HG02840 (cell line): ENCODE results near the gene KIF3B.
"Not testable (repeated sequence)": the region's sequence is repeated elsewhere in the genome, so short reads cannot be mapped to it uniquely, and the experiment has no call there.

Experiments
- ATAC-seq: cut with Tn5 transposase; IDR thresholded peaks from one replicate; pipeline ENCODE4 v1.9.1; 2021; ENCODE audit warnings: mild to moderate bottlenecking, moderate library complexity, moderate number of reproducible peaks; ENCODE audit not compliant: unreplicated experiment, low FRiP score

The KIF3B gene

DNA sequence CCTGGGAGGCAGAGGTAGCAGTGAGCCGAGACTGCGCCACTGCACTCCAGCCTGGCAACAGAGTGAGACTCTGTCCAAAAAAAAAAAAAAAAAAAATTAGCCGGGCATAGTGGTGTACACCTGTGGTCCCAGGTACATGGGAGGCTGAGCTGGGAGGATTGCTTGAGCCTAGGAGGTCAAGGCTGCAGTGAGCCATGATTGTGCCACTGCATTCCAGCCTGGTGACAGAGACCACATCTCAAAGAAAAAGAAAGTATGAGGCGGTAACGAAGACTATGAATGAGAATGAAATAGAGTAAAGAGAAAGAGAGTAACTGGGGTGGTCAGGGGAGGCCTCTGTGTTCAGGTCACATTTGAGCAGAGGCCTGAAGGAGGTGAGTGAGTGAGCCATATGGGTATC, 31.2 kb upstream of the KIF3B start:
- not testable (repeated sequence) for ATAC-seq

DNA sequence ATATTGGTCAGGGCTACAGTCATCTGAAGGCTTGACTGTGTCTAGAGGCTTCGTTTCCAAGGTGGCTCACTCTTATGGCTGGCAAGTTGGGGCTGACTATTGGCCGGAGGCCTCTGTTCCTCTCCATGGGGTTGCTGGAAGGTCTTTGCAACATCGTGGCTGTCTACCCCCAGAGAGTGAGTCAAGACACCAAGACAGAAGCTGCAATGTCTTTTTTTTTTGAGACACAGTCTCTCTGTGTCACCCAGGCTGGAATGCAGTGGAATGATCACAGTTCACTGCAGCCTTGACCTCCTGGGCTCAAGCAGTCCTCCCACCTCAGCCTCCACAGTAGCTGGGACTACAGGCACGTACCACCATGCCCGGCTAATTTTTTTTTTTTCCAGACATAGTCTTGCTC, 29.4 kb upstream of the KIF3B start:
- ATAC-seq = no peak

DNA sequence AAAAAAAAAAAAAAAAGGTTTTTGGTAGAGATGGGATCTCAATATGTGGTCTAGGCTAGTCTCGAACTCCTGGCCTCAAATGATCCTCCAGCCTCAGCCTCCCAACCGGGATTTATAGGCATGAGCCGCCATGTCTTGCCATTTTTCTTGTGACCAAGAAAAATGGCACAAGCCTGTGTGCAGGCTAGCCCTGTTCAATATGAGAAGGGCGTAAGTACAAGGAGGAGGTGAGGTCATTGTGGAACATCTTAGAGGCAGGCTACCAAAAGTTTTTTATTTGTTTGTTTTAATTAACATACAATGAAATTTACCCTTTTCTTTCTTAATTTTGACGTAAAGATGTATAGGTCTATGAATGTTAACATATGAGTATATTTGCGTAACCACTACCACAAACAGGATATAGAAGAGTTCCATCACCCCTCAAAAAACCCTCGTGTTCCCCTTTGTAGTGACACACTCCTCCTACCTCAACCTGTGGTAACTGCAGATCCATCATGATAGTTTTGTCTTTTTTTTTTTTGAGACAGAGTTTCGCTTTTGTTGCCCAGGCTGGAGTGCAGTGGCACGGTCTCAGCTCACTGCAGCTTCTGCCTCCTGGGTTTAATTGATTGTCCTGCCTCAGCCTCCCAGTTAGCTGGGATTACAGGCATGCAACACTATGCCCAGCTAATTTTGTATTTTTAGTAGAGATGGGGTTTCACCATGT, 28.3 kb upstream of the KIF3B start:
- ATAC-seq = no peak

DNA sequence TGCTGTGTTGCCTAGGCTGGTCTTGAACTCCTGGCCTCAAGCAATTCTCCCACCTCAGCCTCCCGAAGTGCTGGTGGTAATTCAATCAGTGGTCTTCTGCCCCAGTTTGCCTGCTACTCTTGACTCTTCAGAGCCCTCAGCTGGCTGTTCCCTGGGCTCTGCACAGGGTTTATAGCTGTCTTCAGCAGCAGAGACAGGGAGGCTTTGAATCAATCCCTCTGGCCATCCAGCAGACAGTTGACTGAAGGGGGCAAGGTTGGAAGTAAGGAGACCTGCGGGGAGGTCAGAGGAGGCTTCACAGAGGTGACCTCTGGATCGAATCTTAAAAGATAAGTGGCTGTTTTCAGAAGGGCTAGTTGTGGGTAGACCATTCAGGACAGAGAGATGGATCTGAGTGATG, 26.0 kb upstream of the KIF3B start:
- ATAC-seq = no peak

DNA sequence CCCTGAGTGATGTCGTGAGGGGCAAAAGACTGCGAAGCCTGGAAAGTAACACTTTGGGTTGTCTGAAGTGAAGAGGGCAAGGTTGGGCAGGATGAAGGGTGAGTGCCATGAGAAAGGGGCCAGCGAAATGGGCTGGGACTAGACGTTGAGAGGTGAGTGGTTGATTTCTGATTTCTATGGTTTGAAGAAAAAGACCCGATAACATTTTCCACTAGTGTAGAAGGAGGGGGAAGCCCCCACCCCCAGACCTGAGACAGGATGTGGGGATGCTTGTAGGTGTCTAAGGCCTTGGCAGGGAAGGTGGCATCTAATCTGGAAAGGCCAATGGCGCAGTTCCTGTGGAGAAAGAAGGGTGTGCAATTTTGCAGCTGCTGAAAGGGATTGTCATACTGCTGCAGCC, 25.3 kb upstream of the KIF3B start:
- no peak for ATAC-seq

DNA sequence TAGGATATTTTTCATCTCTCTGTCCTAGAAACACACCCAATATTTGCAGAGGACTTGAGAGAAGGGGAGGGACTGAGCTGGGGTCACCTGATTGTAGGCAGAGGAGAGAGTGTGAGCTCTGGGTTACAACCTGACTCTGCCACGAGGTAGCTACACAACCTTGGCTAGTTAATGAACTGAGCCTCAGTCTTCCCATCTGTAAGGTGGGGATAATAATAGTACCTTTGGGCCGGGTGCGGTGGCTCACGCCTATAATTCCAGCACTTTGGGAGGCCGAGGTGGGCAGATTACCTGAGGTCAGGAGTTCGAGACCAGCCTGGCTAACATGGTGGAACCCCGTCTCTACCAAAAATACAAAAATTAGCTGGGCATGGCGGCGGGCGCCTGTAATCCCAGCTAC, 16.5 kb upstream of the KIF3B start:
- ATAC-seq = not testable (repeated sequence)

DNA sequence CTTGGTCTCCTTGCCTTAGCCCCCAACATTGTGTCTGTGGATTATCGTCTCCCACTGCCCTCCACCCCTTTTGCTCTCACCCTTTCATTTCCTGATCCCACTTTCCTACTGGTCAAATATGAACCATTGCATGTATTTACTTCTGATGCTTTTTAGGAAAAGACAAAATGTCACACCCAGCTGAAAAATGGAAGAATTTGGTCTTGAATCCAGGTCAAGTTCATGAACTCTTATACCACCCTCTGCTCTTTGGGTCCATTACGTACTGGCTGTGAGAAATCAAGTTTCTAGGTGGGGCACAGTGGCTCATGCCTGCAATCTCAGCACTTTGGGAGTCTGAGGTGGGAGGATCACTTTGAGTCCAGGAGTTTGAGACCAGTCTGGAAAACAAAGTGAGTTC, 15.8 kb upstream of the KIF3B start:
- ATAC-seq = no peak

DNA sequence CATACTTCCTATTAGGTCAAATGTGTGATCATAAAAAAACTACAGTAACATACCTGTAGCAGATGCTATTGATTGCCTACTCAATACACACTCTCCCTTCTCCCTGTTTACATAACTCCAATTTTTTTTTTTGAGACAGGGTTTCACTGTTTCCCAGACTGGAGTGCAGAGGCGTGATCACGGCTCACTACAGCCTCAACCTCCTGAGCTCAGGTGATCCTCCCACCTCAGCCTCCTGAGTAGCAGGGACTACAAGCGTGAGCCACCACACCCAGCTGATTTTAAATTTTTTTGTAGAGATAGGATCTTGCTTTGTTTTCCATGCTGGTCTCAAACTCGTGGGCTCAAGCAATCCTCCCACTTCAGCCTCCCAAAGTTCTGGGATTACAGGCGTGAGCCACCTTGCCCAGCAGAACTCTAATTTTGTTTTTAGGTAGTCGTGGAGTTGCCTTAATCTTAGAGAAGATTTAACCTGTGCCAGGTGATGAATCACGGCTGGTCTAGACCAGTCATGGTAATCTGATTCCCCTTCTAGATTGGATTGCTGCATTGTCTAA, 14.0 kb upstream of the KIF3B start:
- ATAC-seq = no peak

DNA sequence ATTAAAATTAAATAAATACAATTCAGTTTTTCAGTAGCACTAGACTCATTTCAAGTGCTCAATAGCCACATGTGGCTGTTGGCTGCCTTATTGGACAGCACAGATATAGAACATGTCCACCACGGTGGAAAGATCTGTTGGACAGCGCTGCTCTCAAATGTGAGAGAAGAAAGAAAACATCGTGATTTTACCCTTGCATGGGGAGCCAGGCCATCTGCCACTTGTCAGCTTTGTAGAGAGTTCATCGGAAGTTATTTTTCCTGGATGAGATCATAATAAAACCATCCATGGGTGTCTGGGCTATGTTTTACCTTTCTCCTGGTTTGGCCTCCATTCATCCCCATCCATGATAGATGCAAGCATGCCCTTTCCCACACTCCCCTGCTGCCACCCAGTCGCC, 5.8 kb upstream of the KIF3B start:
- ATAC-seq = no peak

DNA sequence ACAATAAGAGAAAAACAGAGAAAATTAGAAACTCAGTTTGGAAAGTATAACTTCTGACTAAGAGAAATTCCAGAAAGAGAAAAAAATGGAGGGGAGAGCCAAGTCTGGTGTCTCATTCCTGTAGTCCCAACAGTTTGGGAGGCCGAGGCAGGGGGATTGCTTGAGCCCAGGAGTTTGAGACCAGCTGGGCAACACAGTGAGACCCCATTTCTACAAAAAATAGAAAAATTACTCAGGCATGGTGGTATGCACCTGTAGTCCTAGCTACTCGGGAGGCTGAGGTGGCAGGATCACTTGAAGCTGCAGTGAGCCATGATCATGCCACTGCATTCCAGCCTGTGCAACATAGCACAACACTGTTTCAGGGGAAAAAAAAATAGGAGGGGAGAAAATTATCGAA, 3.1 kb upstream of the KIF3B start:
- ATAC-seq = no peak

DNA sequence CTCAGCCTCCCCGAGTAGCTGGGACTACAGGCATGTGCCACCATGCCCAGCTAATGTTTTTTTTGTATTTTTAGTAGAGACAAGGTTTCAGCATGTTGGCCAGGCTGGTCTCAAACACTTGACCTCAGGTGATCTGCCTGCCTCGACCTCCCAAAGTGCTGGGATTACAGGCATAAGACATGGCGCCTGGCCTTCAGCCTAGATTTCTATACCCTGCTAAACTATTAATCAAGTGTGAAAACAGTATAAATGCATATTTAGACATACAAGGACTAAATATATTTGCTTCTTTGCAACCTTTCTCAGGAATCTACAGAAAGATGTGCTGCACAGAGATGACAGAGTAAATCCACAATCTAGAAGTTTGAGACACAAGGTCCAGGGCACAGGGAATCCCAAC, 2.3 kb upstream of the KIF3B start:
- not testable (repeated sequence) for ATAC-seq

DNA sequence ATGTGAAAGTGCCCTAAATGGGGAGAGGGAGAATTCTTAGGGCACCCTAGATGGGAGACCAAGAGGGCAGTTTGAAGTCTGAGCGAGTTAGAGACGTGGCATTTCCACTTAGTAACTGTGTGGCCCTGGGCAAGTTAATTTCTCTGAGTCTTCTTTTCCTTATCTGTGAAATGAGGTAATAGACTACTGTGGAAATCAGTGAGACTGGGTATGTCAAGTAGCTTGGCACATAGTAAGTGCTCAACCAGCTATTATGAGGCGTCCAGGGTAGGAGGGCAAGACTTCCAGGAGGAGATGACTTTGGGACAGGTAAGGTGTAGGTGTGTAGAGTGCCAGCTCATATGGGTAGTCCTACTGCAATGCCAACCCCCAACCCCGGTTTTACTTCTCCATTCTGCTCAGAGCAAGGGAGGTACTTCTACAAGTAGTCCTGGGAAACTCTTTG, 770 bp downstream of the KIF3B start:
- no peak for ATAC-seq

DNA sequence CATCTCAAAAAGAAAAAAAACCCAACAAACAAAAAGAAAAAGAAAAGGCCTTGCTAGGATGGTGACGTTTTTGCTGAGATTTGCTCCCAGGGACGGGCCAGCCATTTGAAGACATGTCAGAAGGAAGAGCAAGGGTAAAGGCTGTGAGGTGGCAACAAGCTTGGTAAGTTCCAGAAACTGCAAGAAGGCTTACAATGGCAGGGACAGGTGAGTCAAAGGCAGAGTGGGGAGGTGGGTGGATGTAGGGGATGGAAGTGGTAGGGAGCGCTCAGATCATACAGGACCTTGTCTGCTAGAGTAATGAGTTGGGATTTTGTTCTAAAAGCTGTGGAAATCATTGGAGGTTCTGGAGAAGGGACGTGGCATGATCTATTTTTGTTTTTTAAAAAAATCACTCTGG, 4.3 kb downstream of the KIF3B start:
- no peak for ATAC-seq

DNA sequence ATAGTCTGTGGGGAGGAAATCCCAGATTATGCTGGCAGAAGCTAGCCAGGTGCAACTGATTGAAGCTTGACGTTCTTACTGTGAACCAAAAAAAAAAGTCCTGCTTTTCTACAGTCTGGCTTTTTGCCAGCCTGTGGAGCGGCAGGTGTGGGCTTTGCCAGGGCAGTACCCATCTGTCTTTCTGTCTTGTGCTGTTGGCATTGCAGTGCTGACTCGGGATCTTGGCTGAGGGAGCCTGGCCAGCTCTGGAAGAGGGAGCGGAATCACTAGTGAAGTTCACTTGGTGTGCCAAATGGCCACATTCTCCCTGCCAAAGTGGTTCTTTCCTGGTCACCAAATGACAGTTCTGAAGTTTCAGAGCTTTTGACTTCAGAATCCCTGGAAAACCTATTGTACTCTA, 5.0 kb downstream of the KIF3B start:
- no peak for ATAC-seq

DNA sequence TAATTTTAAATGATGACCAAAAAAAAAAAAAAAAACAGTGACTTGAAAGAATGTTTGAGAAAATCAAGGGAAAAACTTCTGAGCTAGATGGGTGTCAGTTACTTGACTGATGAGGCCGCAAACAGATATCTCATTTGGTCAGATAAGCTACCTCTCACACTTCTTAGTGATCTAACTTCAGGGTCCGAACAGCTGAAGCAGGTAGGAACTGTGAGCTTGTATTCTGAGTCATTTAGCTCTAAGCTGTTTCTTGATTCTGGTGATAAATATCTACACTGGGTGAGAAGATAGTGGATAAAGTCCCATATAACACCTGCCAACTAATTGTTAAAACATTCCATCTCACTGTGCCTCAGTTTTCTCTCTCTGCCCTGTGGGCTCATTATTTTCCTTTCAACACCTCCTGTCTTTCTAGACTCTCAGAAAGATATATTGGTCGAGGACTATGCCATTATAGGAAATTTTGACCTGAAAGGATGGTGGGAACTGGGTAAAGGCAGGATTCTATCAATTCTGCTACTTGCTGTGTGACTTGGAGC, 7.7 kb downstream of the KIF3B start:
- peak; percentile 23 for ATAC-seq

DNA sequence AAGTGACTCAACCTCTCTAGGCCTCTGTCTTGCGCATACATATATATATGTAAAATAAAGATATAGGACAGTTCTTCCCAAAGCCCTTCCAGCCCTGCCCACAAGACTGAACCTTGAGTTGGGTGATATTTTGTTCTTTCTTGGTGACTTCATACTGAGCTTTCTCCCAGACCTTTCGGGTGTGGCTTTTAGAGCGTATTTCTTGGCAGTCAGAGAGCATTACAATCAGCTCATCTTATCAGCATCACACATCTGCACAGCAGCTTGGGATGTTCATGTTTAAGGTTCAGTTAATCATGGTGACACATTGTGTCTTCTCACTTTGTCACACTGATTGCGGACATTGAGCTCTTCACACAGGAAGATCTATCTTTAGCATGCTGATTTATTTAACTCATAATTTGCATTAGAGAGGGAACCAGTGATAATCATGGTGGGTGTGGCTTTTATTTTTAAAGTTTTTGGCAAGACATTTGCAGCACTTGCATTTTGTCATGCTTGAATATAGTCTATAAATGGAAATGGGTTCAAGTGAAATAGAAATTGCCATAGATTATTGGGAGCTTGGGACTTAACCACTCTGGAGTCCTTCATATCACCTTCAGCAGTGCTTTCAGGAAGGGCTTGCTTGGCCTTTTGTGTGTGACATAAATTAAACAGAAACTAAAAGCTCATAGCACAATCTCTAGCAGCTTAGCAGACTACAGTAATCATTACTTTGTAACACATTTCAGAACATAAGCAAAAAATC, 8.3 kb downstream of the KIF3B start:
- ATAC-seq = peak; percentile 65

DNA sequence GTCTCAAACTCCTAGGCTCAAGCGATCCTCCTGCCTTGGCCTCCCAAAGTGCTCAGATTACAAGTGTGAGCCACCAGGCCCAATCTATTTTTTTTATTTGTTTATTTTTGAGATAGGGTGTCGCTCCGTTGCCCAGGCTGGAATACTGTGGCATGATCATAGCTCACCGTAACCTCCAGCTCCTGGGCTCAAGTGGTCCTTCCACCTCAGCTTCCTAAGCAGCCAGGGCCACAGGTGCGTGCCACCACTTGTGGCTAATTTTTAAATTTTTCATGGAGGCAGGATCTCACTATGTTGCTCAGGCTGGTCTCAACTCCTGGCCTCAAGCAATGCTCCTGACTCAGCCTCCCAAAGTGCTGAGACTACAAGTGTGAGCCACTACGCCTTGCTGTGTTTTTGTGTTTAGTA, 9.8 kb downstream of the KIF3B start:
- no peak for ATAC-seq

DNA sequence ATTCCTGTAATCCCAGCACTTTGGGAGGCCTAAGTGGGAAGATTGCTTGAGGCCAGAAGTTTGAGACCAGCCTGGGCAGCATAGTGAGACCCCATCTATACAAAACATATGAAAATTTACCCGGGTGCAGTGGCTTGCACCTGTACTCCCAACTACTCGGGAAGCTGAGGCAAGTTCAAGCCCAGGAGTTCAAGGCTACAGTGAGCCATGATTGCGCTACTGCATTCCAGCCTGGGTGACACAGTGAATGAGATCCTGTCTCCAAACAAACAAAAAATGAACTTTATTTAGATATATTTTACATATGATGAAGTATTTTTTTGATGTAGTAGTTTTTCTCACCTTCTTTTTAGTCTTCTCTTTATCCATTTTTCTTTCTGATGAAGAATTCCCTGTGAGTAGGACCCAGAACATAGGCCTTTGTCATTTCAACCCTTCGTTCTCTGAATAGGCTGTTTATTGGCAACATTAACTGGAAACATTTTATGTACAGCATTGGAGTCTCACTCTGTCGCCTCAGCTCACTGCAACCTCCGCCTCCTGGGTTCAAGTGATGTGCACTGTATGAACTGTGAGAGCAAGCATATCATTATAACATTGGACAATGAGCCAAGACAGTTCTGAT, 10.9 kb downstream of the KIF3B start:
- no peak for ATAC-seq

DNA sequence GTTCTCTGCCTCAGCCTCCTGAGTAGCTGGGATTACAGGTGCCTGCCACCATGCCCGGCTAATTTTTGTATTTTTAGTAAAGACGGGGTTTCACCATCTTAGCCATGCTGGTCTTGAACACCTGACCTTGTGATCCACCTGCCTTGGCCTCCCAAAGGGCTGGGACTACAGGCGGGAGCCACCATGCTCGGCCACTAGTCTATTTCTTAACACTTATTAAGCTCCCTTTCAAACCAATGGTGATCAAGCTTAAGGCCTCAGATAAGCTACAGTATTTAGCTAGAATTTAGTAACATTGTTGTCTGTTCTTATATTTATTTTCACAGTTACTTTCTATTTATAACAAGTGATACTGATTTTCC, 11.8 kb downstream of the KIF3B start:
- ATAC-seq = not testable (repeated sequence)

DNA sequence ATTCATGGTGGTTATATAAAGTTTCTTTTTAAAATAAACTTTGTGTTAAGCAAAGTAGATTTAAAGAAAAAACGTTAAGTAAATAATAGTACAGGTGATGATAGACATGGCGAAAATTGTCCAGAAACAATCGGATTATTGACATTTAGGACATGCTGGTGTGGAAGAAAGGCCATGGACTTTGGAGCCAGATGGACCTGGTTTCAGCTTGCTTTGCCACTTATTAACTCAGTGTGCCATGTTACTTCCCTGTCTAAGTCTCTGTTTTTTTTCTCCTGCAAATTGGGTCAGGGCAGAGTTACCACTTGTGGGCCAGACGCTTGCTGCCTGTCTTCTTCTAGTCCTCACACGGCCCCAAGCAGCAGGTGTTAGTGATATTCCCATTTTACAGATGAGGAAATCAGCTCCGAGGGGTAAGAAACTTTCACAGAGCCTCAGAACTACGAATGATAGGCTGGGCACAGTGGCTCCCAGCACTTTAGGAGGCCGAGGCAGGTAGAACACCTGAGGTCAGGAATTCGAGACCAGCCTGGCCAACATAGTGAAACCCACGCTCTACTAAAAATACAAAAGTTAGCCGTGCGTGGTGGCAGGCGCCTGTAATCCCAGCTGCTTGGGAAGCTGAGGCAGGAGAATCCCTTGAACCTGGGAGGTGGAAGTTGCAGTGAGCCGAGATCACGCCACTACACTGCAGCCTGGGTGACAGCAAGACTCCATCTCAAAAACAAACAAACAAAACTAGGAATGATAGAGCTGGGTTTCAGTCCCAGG, 12.4 kb downstream of the KIF3B start:
- no peak for ATAC-seq
